T-helper 22 cell (primary cell): Measurements from ENCODE around the gene CHRNA9.

Source experiments
- DNase-seq: peaks from one replicate; pipeline ENCODE4 v3.0.0-alpha.2; 2020; ENCODE audit warnings: low read depth

The CHRNA9 gene

DNA sequence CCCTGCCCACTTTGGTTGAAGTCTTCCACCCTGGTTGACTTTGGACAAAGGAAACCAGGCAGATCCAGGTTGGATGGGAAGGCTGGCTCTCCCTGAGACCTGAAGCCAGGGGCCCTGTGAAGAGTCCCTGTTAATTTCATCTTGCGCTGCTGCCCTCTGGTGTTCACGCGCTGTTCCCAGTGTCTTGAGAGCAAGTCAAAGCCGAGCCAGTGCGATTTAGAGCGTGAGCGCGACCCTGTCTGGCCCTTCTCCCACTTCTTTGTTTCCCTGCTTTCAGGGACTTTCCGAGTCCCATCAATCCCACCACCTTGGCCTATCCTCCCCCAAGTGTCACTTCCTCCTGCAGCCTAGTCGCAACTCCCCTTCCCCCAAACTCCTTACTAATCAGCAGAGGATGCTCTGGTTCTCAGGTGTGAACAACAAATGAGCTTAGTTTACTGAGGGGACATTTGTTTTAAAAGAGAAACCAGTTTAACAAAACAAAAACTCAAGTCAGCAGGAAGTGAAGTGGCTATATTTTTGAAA is 25.8 kb upstream of the CHRNA9 start:
- DNase-seq = peak; percentile 76

DNA sequence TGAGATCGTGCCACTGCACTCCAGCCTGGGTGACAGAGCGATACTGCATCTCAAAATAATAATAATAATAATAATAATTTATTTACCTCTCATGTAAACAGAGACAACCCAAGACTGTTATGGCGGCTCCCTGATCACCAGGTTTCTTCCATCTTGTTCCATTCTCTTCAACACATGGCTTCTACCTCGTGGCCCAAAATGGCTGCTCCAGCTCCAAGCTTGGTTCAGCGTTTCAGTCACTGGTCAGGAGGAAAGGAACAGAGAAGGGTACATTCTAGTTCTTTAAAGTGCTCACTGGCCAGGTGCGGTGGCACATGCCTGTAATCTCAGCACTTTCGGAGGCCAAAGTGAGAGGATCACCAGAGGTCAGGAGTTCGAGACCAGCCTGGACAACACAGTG is 24.9 kb upstream of the CHRNA9 start:
- DNase-seq = no peak

DNA sequence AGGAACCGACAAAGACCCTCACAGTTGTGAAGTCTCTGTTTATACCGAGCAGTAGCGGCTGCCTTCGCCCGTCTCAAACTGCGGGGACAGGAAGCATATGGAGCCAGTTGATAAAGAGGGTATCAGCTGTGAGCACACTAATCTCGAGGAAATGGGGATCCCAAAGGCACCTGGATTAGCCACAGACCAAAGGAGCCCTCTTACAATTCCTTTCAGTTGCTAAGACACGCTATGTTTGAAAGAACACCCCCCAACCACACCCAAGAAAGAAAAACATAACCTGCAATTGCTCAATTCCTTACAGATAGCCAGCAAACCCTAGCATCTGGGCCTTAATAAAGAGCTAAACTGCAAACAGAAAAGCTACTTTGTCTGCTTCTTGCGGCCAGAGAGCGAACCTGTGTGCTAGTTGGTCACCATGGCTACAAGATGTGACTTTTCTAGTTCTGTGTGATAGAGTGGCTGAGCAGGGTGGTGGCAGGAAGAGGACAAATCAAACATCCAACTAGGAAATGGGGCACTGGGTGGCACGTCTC is 23.3 kb upstream of the CHRNA9 start:
- no peak for DNase-seq

DNA sequence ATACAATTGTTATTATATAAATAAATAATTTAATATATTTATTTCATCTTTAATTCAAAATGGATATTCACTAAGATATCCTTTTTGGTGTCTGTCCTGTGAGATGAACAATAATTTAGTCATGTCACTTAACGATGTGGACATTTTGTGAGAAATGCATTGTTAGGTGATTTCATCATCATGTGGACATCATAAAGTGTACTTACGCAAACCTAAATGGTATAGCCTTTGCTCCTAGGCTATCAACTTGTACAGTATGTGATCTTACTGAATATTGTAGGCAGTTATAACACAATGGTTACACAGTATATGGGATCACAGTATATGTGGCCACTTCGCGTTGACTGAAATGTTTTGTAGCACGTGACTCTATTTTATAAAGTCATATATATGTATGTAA is 20.2 kb upstream of the CHRNA9 start:
- no peak for DNase-seq

DNA sequence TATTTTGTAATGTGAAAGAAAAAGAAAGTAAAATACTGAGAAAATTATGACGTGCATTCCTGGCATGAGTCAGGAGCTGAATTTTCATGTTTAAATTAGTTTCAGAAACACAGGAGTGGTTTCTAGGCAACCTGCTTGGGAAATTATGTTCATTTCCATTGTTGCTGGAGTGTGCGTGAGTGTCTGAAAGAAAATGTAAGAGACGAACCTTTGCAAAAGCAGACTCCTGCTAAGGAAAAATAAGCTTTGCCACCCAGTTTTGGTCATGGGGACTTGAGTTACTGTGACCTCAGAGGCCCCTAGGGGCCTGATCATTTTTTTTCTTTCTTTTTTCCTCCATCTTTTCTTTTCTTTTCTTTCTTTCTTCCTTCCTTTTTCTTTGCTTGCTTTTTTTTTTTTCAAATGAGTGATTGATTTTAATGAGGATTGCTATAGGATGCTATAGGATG is 18.8 kb upstream of the CHRNA9 start:
- peak; percentile 32 for DNase-seq

DNA sequence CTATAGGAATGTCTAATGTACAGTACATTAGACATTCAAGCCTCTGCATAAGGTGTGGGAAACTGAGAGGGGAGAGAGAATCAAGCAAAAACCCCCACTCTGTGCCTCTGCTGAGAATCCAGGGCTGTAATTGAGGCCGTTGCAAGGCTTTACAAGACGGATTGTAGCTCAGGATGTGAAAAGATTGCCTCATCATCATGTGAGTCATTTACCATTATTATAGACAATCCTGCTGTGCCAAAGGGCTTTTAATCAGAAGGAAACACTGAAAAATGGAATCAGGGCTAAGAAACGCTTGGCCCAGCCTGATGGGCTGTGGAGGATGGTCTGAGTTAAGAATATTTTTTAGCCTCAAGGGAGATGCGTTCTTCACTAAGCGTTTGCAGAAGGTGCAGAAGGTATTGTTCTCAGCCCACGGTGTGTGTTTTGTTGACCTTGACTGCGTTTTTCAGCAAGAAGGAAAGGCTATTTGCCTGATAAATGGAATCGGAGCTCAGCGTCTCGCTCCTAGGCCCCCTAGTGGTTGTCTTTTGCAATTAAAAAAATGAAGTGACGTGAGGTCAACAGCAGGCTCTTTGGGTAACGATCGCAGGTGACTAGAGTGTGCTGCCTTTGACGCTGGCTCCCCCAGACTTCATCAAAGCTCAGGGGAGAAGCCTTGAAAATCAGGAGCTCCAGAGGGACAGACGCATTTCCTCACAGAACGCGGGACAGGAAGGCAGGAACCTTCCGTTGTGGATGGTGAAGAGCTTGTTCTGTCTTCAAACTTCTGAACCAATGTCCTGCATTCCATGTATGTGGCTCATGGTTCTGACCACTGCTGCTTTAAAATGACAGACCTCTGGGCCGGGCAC is 18.1 kb upstream of the CHRNA9 start:
- peak; percentile 28 for DNase-seq

DNA sequence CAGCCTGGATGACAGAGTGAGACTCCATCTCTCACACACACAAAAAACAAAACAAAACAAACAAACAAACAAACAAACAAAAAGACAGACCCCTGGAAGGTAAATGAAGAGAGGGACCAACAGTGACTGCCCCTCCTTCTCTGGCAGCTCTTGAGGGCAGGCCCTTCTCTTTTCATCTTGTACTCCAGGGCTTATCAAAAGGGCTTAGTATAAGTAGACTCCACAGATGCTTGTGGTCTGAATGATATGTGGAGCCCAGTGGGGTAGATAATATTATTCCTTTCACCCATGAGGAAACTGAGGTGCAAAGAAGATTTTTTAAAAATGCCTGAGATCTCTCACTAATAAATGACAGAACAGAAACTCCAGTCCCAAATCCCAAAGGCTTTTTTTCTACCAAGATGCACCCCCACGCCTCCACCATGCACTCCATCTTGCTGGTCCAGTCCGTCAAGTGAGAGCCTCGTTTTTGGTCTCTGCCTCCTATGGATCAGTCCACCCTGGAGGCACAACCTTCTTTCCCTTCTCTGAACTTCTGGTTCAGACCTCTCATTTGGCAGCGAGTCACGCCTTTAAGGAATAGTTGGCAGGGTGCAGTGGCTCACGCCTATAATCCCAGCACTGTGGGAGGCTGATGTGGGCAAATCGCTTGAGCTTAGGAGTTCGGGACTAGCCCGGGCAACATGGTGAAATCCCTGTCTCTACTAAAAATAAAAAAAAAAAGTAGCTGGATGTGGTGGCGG is 17.0 kb upstream of the CHRNA9 start:
- no peak for DNase-seq

DNA sequence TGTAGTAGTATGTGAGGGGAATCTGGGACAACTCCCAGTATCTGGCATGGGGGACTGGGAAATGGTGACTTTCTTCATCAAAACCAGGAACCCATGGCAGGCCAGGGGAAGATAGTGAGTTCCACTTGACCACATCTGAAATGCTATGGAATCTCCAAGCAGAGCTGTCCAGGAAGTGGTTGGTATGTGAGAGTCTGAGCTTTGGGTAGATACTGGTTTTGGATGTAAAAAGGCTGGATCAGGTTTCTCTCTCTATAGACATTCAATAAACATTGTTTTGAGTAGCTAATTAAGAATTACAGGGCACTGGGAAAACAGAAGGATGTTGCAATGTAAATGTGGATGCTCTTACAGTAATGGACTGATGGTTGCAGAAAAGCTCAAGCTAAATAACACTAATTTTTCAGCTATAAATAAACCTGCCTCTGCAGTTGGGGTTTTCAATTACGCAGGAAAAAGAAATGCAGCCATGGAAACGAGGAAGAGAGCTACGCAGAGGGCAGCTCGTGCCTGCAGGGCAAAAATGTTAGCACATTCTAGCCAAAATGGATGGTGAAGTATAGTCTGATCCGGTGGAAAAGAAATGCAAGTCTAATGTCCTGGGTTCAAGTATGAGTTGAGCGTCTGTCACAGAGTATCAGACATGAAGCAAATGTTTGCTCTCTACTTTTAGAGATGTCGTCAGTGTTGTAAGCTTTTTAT is 13.4 kb upstream of the CHRNA9 start:
- no peak for DNase-seq

DNA sequence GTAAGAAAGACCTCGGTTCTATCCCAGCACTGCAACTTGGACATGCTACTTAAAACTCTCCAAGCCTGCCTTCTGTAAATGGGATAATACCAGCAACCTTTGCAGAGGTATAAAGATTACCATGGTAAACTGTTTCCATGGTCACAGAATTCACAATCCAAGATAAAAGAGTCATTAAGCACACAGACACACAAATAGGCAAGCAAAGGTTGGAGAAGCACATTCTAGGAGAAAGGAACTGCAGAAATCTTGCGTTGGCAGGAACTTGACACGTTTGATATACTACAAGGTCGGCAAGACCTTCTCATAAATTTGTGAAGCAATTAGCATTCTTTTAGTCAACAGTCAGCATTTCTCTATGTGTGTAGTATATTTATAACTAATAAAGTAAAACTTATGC is 12.3 kb upstream of the CHRNA9 start:
- DNase-seq = no peak

DNA sequence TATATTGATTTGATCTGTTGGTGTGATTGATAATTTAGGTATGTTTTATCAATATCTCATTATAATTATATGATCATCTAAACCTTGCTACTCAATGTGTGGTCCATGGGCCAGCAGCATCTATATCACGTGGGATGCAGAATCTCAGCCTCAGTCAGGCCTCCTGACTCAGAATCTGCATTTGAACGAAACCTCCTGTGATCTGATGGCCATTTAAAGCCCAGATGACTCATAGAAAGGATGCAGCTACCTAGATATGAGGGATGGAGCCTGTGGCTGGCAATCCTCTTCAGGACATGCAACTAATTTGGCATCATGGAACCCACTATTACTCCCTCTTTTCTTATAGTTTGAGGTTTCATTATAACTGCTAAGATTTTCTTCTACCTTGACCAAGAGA is 11.3 kb upstream of the CHRNA9 start:
- no peak for DNase-seq

DNA sequence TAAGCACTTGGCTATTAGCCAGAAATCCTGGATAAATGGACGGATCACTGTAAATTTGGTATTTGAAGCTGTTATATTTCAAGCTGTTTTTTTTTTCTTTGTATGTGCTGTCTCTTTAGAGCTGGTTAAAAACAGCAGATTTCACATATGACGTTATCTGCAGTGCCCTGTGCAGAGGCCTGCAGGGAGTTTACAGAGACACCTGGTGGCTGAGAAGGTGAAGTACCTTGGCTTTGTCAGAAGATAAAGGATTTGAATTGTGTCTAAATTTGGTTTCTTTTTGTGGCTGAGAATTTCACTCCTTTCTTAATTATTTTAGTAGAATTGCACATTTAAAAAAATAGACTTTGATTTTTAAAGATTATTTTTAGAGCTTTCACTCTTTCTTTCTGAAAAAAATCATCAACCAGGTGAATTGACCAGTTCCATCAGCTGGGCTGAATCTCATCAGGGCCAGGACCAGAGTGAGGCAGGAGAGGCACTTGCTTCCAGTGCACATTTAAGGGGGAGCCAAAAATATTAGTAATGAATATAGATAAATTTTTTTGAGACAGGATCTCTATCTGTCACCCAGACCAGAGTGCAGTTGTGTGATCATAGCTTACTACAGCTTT is 9.6 kb upstream of the CHRNA9 start:
- peak; percentile 45 for DNase-seq

DNA sequence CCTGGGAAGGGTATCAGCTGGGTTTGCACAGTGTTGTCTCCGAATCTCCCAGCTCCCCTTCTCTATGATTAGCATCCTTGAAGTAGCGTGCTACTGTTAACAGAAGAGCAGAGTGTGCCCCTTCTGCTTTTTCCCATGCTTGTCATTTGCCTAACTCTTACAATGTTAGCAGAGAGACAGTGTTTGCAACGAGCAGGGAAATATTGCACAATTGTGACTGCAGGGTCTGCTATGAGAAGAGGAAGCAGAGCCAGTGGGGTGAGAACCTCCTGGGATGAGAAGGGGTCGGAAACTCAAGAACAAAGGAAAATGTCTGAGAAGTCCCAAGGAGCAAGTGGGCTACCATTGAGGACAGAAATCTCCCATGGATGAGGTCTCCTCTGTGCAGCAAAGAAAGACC is 7.8 kb upstream of the CHRNA9 start:
- no peak for DNase-seq

DNA sequence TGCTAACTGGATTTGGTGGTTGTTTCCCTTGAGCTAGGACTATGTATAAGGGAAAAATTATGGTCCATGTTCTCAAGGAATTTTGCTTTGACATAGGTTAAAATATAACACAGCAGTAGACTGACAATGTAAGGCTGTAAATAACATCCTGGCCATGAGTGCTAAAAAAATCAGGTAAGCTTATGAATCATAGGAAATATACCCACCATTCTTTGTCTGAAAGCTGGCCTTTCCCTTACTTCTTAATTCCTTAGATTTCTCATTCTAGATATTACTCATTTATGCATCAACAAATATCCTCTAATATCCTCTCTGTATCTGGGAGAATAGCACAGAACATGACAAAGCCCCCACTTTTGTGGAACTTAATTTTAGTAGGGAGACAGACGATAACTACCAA is 6.8 kb upstream of the CHRNA9 start:
- no peak for DNase-seq

DNA sequence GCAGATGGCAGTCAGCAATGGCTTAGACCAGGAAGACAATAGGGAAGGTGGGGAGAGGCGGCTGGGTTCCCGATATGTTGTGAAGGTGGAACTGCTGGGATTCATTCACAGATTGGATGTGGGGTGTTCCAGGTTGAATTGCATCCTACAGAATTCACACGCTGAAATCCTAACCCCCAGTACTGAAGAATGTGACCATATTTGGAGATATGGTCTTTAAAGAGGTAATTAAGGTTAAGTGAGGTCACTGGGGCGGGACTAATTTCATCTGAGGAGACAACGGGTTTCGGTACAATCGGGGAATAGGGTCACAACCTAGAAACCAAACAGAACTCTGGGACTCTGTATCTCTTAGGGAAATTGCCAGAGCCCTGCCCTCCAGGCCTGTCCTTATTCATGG is 5.3 kb upstream of the CHRNA9 start:
- no peak for DNase-seq

DNA sequence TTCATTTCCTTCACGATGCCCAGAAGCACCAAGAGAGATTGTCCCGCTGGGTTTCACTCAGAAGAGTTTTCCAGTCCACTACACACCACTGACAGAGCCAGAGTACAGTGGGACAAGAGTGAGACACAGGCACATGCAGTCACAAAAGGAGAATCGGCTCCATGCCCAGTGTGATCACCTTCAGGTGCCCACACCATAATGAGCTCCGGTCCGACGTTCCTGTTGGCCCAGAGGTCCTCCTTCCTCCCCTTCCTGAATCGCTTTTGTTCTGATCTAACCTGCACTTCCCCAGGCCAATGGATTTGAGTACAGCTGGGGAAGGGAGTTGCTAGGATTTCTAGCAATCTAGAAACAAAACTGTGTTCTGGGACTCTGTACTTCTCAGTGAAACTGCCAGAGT is 4.6 kb upstream of the CHRNA9 start:
- no peak for DNase-seq

DNA sequence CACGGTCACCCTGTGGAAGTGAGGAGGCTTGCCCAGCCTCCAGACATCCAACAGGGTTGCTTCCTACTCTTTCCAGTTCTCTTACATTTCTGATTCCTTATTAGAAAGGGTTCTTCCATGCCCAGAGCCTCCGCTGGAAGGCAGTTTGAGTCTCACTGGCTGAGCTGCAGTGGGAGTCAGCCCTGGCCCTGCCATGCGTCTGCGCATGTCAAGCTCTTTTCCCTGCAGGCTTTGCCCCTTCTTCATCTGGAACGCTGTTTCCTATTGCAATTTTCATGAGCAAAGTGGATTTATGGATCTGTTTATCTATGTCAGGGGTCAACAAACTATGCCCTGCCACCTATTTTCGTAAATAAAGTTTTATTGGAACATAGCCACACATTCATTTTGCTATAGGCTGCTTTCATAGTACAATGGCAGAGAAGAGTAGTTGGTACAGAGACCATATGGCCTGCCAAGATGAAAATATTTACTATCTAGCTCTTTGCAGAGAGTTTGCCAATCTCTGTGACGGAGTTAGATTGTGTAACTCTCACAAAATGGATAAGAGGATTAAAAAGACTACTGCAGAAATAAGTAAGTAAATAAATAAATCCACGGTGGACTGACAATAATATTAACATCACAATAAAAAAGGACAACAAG is 3.9 kb upstream of the CHRNA9 start:
- DNase-seq = no peak

DNA sequence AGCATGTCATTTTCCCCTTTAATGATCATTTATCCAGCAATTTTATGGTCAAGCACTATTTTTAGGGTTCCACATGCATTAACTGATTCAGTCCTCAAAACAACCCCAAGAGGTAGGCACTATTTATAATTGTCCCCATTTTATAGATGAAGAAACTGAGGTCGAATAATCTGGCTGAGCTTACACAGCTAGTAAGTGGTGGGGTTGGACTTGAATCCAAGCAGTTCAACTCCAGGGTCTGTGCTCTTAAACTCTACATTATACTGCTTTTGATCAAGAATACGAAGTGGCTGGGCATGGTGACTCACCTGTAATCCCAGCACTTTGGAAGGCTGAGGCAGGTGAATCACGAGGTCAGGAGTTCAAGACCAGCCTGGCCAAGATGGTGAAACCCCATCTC is 3.2 kb upstream of the CHRNA9 start:
- no peak for DNase-seq

DNA sequence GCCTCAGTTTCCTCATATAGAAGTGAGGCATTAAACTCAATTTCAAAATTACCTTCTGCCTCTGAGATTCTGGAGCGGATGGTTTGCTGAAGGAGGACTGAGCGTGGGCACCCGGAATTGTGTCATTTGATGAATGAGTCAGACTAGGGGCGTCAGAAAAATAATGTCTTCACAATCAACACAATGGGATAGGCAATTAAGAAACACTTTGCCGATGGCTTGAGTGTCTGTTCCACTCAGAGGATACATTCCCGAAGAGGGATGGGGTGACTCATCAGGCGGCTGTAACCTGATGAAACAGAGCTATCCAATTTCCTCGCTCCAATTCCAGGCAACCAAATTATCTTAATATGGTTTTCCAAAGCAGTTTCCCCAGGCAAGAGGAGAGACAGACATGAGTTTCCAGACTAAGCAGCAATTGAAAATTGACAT is 1.2 kb upstream of the CHRNA9 start:
- no peak for DNase-seq

DNA sequence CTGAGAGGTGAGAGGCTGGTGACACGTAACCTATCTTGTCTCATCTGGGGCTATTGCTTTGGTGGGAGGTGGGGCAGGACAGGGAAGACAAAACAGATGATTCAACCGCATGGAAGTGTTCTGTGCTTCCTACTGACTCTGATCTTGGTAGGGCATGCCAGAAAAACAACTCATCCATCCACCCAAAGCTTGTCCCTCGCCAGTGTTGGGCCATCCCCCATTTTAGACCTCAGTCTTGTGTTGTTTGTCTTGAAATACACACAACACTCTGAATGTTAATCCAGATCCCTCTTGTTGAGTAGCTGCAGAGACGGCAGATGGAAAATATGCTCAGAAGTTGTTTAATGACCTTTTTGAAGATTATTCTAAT is 377 bp downstream of the CHRNA9 start:
- DNase-seq = no peak

DNA sequence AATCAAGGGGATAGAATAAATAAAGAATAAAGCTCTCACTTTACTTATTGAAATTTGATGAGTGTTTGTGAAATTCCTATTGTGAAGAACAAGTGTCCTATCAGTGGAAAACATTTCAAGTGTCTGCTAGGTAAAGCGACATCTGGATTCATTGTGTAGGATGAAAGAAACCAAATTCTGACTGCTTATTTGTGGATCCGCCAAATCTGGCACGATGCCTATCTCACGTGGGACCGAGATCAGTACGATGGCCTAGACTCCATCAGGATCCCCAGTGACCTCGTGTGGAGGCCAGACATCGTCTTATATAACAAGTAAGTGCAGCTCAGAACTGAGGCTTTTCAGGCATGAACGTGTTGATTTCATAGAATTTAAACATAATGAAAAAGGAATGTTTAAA is 1.9 kb downstream of the CHRNA9 start:
- DNase-seq = no peak

DNA sequence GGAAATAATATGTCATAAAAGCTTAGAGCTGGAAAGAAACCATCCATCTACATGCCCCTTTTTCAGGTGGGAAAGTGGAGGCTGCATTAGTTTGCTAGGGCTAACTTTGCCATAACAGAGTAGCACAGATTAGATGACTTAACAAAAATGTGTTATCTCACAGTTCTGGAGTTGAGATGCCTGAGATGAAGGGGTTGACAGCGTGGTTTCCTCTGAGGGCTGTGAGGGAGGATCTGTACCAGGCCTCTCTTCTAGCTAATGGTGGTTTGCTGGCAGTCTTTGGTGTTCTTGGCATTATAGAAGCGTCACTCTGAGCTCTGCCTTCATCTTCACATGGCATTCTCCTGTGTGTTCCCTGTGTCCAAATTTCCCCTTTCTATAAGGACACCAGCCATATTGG is 2.4 kb downstream of the CHRNA9 start:
- no peak for DNase-seq
